AG10803 (cell line): Measurements from ENCODE around the gene ZFYVE28.

Experiments used
- DNase-seq: peaks from one replicate; pipeline ENCODE4 v3.0.0; 2010; ENCODE audit warnings: low read depth
- H3K4me3 ChIP-seq: 2 replicates; pipeline ENCODE4 v1.5.1; 2011; ENCODE audit warnings: mild to moderate bottlenecking, low read length, control low read depth
- TF ChIP-seq, protein P1 (sequence below): conservative IDR thresholded peaks from 2 replicates; pipeline ENCODE4 v1.5.1; 2011; ENCODE audit warnings: mild to moderate bottlenecking, low read length, control low read depth, inconsistent platforms

The ZFYVE28 gene

DNA sequence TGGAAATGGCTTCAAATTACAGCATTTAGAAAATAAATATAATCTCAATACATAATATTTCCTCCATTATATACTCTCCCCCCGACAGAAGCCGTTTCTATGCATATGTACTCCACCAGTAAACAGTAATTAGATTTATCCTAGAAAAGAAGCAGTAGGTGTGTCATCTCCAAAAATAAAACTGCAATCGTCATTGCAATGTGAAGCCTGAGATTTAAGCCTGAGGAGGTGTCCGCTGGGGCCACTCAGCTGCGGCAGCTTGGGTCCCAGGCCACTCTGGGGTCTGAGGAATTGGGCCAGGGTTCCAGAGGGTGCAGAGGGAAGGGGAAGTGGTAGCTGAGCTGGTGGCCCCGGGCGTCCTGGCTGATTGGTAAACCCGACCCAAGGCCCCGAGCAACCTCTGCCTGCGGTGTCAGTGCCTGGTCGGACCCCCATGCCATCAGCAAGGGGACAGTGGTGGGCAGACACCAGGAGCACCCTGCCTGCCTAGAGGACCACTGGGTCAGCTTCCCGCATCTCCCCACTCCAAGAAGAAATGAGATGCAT is 148.8 kb downstream of the ZFYVE28 start:
- DNase-seq: no peak
- H3K4me3 ChIP-seq: no peak overlapping the region
- TF ChIP-seq, protein P1, sequence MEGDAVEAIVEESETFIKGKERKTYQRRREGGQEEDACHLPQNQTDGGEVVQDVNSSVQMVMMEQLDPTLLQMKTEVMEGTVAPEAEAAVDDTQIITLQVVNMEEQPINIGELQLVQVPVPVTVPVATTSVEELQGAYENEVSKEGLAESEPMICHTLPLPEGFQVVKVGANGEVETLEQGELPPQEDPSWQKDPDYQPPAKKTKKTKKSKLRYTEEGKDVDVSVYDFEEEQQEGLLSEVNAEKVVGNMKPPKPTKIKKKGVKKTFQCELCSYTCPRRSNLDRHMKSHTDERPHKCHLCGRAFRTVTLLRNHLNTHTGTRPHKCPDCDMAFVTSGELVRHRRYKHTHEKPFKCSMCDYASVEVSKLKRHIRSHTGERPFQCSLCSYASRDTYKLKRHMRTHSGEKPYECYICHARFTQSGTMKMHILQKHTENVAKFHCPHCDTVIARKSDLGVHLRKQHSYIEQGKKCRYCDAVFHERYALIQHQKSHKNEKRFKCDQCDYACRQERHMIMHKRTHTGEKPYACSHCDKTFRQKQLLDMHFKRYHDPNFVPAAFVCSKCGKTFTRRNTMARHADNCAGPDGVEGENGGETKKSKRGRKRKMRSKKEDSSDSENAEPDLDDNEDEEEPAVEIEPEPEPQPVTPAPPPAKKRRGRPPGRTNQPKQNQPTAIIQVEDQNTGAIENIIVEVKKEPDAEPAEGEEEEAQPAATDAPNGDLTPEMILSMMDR: no peak

DNA sequence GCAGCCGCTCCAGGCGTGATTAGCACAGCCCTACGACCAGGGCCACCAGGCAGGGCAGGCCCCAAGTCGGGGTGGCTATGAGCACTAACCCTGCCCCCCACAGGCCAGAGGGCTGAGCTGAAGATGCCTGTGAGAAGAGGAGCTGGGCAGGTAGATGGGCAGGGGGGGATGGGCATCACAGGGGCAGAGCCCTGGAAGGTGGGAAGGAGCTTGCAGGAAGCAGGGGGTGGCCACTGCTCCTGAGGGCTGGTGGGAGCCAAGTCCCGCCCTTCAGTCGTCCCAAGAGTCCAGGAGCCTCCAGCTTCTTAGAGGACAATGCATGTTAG is 149.3 kb downstream of the ZFYVE28 start:
- no peak for DNase-seq
- H3K4me3 ChIP-seq: no peak overlapping the region
- TF ChIP-seq, protein P1: no peak

DNA sequence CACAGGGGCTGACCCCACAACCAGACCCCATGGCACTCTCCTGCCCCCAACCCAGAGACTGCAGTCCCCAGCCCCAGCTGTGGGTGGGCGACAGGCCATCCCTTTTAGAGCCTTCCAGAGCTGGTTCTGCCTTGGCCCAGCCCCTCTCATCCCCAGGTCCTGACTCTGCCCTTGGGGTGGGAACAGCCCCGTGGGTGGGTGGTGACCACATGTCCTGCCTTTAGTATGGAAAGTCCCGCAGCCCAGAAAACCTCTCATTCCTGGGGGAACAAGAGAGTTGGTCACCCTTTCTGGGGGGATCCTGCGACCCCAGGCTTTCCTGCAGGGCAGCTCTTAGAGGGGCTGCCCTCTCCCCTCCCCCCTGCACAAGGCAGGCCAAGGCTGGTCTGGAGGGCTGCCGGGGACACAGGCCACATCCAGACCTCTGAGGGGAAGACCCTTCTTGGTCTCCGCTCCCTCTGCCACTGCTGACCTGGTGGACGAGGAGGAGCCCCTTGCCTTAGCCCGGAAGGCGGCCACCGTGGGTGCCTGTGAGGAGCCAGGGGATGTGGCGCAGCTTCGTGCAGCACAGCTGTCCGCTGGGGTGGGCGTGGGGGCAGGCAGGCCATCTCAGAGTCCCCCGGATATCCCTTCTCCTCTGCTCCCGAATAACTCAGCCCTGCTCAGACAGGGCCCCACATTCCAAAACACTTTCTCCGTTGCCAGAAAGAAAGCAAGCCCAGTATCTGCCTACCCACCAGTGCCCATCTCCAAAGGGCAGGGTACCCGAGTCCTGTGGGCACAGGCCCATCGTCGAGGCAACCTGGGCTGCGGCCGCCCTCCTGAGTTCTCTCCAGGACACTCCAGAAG is 149.9 kb downstream of the ZFYVE28 start:
- TF ChIP-seq, protein P1: no peak
- no peak for DNase-seq
- no peak overlapping the region for H3K4me3 ChIP-seq

DNA sequence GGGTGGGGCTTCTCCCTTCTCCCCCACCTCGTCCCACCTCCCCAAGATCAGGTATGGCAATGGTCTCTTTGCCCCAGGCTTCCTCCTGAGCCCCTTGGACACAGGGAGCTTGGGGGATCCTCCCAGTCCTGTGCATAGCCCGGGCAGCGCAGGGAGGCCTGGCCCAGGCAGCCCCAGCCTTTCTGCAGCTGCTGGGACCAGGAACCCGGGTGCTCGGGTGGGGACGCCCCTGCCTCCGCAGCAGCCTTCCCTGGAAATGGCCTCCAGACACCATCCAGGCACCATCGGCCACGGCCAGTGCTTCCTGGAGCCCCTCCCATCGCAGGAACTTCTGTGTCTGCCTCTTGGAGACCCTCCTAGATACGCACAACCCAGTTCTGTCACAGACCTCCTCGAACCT is 150.6 kb downstream of the ZFYVE28 start:
- no peak overlapping the region for H3K4me3 ChIP-seq
- TF ChIP-seq, protein P1: no peak
- no peak for DNase-seq

DNA sequence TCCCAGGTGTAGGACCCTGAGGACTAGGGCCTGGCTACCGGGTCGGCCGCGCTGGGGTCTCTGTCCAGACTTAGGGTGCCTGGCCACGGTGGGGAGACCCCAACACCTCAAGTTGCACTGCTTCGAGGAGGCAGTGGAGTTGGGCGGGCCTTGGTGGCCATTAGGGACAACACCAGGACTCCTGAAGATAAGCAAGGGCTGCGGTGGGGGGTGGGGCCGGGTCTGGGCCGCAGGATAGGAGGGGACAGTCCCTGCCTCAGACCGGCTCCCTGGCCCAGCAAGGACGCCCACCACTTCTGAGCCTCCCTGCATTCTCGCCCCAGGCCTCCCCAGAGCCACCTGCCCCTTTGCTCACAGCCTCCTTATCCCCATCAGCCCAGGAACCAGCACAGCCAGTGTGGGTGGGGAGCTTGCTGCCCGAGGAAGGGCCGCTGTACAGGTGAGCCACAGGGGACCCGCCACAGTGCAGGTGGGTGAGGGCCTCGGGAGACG is 151.1 kb downstream of the ZFYVE28 start:
- no peak overlapping the region for H3K4me3 ChIP-seq
- TF ChIP-seq, protein P1: no peak
- DNase-seq: no peak

DNA sequence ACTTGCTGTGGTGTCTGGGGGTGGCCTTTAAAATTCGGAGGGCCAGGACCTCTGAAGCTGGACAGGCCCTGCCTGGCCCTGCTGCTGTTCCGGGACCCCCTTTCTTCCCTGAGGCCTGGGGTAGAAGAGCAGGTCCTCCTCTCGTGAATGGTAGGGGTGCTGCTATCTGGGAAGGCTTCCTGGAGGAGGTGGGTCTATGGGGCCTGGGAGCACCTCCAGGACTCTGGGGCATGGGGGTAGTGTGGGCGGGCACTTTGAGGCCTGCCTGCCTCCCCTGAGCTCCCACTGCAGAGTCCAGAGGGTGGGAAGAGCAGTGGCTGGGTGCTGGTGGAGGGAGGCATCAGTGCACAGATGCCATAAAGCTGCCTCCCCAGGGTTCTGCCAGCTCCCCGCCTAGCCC is 151.6 kb downstream of the ZFYVE28 start:
- no peak overlapping the region for H3K4me3 ChIP-seq
- TF ChIP-seq, protein P1: no peak
- no peak for DNase-seq

DNA sequence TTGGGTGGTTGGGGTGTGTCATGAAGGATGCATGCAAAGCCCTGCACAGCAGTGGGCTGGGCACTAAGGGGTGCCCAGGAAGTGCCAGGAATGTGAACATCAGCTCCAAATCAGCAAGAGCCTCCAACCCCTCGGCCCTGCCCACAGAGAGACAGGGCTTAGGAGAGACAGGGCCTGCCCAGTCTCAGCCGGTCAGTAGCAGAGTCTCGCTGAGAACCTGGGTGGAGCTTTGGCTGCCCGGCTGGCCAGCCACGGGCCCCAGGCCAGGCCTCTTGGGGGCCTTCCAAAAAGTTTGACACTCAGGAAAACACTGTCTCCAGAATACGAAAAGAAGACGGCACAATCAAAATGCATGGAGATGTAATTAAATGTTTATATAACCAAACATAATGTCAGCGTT is 152.3 kb downstream of the ZFYVE28 start:
- peak; percentile 69 for DNase-seq
- TF ChIP-seq, protein P1: no peak
- H3K4me3 ChIP-seq: no peak overlapping the region
